Muscle layer of duodenum (tissue), 2 donors: ENCODE measurements around the gene ATP9B.

Experiments
- H3K27ac ChIP-seq: one replicate; pipeline ENCODE4 v1.7.0; 2013; ENCODE audit warnings: mild to moderate bottlenecking, low read length
- H3K27me3 ChIP-seq: one replicate; pipeline ENCODE4 v1.7.0; 2013; ENCODE audit warnings: low read depth, mild to moderate bottlenecking, control low read depth, low read length
- H3K36me3 ChIP-seq, 2 donors: one replicate each; pipeline ENCODE4 v1.7.0; 2013; ENCODE audit warnings: low read length in 2 of 2, control low read depth in 1 of 2, mild to moderate bottlenecking in 1 of 2; ENCODE audit not compliant: insufficient read depth in 2 of 2, control insufficient read depth in 1 of 2
- H3K4me1 ChIP-seq, 2 donors: one replicate each; pipeline ENCODE4 v1.7.0; 2013; ENCODE audit warnings: low read length in 2 of 2, mild to moderate bottlenecking in 2 of 2, control low read depth in 1 of 2, moderate library complexity in 1 of 2; ENCODE audit not compliant: insufficient read depth in 2 of 2, control insufficient read depth in 1 of 2
- H3K4me3 ChIP-seq, 2 donors: one replicate each; pipeline ENCODE4 v1.7.0; 2013; ENCODE audit warnings: low read length in 2 of 2, low read depth in 1 of 2, mild to moderate bottlenecking in 1 of 2
- H3K9me3 ChIP-seq, 2 donors: one replicate each; pipeline ENCODE4 v1.7.0; 2013; ENCODE audit warnings: low read length in 2 of 2, control low read depth in 1 of 2, mild to moderate bottlenecking in 1 of 2; ENCODE audit not compliant: control insufficient read depth in 1 of 2
- donor health status: healthy.

Gene ATP9B

DNA sequence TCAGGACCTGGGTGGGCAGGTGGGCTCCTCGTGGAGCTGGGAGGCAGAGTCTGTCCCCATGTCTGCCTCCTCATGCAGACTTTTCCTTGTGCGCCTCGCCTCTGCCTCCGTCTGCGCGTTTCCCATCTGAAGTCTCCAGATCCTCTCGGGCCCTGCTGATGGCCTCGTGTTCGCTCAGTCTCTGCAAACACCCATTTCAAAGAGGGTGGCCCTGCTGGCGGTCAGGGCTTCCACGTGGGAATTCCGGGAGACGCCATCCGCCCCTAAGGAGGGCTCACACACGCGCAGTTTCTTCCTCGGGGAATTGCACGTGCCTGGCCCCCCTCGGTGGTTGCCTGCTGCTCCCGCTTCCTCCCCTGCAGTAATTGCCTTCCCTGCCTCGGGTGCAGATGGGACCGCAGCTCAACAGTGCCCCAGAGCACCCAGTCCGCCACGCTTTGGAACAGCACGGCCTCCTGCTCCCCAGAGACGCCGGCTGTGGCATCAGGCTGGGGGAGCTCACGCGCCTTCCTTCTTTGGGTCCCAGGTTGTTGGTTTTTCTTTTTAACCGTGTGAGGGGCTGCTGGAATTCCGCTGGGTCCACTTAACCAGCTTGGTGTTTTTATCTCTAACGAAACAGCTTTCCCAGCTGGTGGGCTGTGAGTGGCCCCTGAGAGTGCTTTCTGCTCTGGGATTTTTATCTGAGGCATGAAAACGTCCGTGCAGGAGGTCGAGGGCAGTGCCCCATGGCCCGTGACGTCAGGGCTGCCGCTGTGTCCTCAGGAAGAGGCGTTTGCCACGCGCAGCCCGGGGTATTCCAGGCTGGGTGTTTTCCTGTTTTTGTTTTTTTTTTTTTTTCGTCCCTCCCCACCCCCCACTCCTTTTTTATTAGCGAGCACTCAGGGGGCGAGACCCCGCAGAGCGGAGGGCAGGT is 342.7 kb downstream of the ATP9B start:
- Histone ChIP-seq H3K9me3 (no peaks in the 10 kb centered on the region), H3K36me3 (peaks cover 11 to 31% of the 10 kb centered on the region in 2 donors), H3K4me1 (peaks cover 0 to 4% of the 10 kb centered on the region in 2 donors), H3K4me3 (no peak overlapping the region), H3K27me3 (no peaks in the 10 kb centered on the region), H3K27ac (no peak overlapping the region)

DNA sequence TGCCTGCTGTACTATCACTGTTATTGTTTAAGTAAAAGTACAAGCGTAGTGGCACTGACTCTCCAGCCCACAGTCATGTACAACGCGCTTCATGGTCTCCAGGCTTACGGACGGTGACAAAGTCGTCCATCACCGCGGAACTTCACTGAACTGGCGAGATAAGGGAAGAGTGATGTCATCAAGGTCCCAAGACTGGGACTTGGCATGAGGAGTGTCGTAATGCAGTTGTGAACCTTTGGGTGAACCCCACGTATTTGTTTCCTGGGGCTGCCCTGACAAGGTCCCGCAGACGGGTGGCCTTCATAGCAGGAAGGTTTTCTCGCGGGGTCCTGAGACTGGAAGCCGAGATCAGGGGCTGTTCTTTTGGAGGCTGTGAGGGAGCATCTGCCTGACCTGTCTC is 343.8 kb downstream of the ATP9B start:
- Histone ChIP-seq H3K4me1 (peaks cover 0 to 4% of the 10 kb centered on the region in 2 donors), H3K4me3 (no peak overlapping the region), H3K27me3 (no peaks in the 10 kb centered on the region), H3K36me3 (peaks cover 11 to 31% of the 10 kb centered on the region in 2 donors), H3K9me3 (no peaks in the 10 kb centered on the region), H3K27ac (no peak overlapping the region)

- Histone ChIP-seq H3K4me1 (peaks cover 0 to 4% of the 10 kb centered on the region in 2 donors), H3K27ac (no peak overlapping the region), H3K36me3 (peaks cover 11 to 31% of the 10 kb centered on the region in 2 donors), H3K27me3 (no peaks in the 10 kb centered on the region), H3K4me3 (no peak overlapping the region), H3K9me3 (no peaks in the 10 kb centered on the region)
Observed at GRCh38 chr18:79413426-79413825, 344.2 kb downstream of the ATP9B start.

- Histone ChIP-seq H3K4me3 (no peak overlapping the region), H3K27ac (no peak overlapping the region), H3K36me3 (peaks cover 11 to 31% of the 10 kb centered on the region in 2 donors), H3K9me3 (no peaks in the 10 kb centered on the region), H3K4me1 (peaks cover 0 to 4% of the 10 kb centered on the region in 2 donors), H3K27me3 (no peaks in the 10 kb centered on the region)
Observed at GRCh38 chr18:79413901-79414300, 344.7 kb downstream of the ATP9B start.

- Histone ChIP-seq H3K27ac (no peak overlapping the region), H3K9me3 (no peaks in the 10 kb centered on the region), H3K27me3 (no peaks in the 10 kb centered on the region), H3K4me1 (peaks cover 0 to 6% of the 10 kb centered on the region in 2 donors), H3K4me3 (no peak overlapping the region), H3K36me3 (peaks cover 15 to 21% of the 10 kb centered on the region in 2 donors)
Observed at GRCh38 chr18:79416022-79416676, 347.0 kb downstream of the ATP9B start.

GRCh38 chr18:79416677-79417052 is 347.5 kb downstream of the ATP9B start:
- Histone ChIP-seq H3K9me3 (no peaks in the 10 kb centered on the region), H3K4me3 (no peak overlapping the region), H3K36me3 (peaks cover 15 to 16% of the 10 kb centered on the region in 2 donors)

GRCh38 chr18:79418236-79418635 is 349.0 kb downstream of the ATP9B start:
- no peak overlapping the region for H3K27ac ChIP-seq
- H3K36me3 ChIP-seq, result peaks cover 3 to 5% of the 10 kb centered on the region in 2 donors
- no peaks in the 10 kb centered on the region for H3K9me3 ChIP-seq
- no peak overlapping the region for H3K4me3 ChIP-seq
- H3K27me3 ChIP-seq, result no peaks in the 10 kb centered on the region
- peaks cover 0 to 18% of the 10 kb centered on the region in 2 donors for H3K4me1 ChIP-seq

More at GRCh38 chr18:79416677-79417052, 347.5 kb downstream of the ATP9B start:
- Histone ChIP-seq H3K4me1 (peaks cover 0 to 11% of the 10 kb centered on the region in 2 donors), H3K27ac (no peak overlapping the region), H3K27me3 (no peaks in the 10 kb centered on the region)

DNA sequence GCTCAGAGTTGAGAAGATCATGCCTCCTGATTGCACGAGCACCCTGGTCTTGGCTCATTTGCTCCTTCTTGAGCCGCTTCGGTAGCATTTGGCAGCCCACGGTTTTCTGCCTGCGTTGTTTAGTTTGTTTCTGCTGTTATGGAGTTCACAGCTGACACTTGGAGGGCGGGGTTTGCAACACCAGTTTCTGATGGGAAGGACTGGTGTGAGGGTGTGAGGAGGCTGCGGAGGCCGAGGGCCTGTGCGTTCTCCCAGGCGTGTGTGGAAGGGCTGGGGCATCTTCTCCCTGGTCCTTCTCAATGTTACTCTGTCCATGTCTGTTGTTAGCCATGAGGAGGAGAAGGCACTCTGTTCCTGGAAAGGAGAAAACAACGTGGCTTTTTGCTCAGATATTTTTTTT is 349.4 kb downstream of the ATP9B start:
- Histone ChIP-seq H3K27me3 (no peaks in the 10 kb centered on the region), H3K27ac (no peak overlapping the region), H3K4me3 (no peak overlapping the region), H3K36me3 (peaks cover 0 to 4% of the 10 kb centered on the region in 2 donors), H3K9me3 (no peaks in the 10 kb centered on the region), H3K4me1 (peaks cover 0 to 22% of the 10 kb centered on the region in 2 donors)

DNA sequence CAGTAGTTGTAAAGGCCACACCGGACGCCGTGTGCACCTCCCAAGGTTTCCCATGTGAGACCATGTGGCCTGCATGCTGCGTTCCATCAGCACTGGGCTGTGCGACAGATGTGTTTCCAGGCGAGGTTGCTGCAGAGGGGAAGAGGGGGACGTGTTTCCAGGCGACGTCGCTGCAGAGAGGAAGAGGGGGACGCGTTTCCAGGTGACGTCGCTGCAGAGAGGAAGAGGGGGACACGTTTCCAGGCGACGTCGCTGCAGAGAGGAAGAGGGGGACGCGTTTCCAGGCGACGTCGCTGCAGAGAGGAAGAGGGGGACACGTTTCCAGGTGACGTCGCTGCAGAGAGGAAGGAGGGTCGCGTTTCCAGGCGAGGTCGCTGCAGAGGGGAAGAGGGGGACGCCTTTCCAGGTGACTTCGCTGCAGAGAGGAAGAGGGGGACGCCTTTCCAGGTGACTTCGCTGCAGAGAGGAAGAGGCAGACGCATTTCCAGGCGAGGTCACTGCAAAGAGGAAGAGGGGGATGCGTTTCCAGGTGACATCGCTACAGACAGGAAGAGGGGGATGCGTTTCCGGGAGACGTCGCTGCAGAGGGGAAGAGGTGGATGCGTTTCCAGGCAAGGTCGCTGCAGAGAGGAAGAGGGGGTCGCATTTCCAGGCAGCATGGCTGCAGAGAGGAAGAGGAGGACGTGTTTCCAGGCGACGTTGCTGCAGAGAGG is 351.0 kb downstream of the ATP9B start:
- Histone ChIP-seq H3K27me3 (no peaks in the 10 kb centered on the region), H3K4me1 (peaks cover 0 to 25% of the 10 kb centered on the region in 2 donors), H3K27ac (no peak overlapping the region), H3K36me3 (peaks cover 0 to 4% of the 10 kb centered on the region in 2 donors), H3K4me3 (no peak overlapping the region), H3K9me3 (no peaks in the 10 kb centered on the region)

GRCh38 chr18:79421275-79421857 is 352.2 kb downstream of the ATP9B start:
- Histone ChIP-seq H3K36me3 (peaks cover 0 to 4% of the 10 kb centered on the region in 2 donors), H3K9me3 (no peaks in the 10 kb centered on the region), H3K4me1 (peaks cover 0 to 28% of the 10 kb centered on the region in 2 donors), H3K27me3 (no peaks in the 10 kb centered on the region), H3K4me3 (no peak overlapping the region), H3K27ac (no peak overlapping the region)
